K562 (cell line): ENCODE data around the gene SUGP1. TPM values are rescaled to one million over a fixed set of nuclear protein-coding genes. Genes with fewer than 3 reads are reported as not detected.

Experiments
- ATAC-seq: fragments of 200-7000 bp; cut with Tn5 transposase; 3 replicates; pipeline ENCODE4 v1.9.1; 2020; ENCODE audit warnings: moderate library complexity
- BruUV-seq: library from RNA; stranded (reverse); fragments of 400-500 nt; replicated peaks from 2 replicates; lab custom pipeline; 2021; lab: Mats Ljungman, UMichigan
- CTCF ChIA-PET: fragments of 300-600 bp; formaldehyde crosslinking; extraction: SDS; loops from one replicate; lab custom pipeline; 2021; ENCODE audit warnings: low intra/inter-chr PET ratio; lab: Yijun Ruan, JAX
- POLR2A ChIA-PET: fragments of 300-600, 350-650 bp; sonication (Branson Sonifier 250); formaldehyde crosslinking; extraction: SDS; loops from one replicate; lab custom pipeline; 2021; ENCODE audit warnings: antibody characterized with exemption, inconsistent platforms; lab: Yijun Ruan, JAX
- DNase-seq, 4 experiments: peaks; one replicate each; pipeline versions ENCODE4 v3.0.0 to v3.0.0-alpha.2; 2011 to 2018; ENCODE audit warnings: low spot score in 3 of 4, mixed read lengths in 3 of 4; ENCODE audit errors: extremely low read depth in 1 of 4
- FAIRE-seq: peaks from 2 replicates; lab custom pipeline; 2011; peaks lifted over from hg19 to GRCh38; lab: Jason Lieb, UNC
- H2AFZ ChIP-seq: 2 replicates; pipeline ENCODE4 v1.6.0; 2011; ENCODE audit warnings: low read depth, low read length, control low read depth, inconsistent platforms
- H3K27ac ChIP-seq: fragments of 200-600 bp; 3 replicates; pipeline ENCODE4 v1.8.0; 2011; ENCODE audit warnings: low read depth, mild to moderate bottlenecking, control low read depth, inconsistent platforms, low read length, moderate library complexity, mixed read lengths; ENCODE audit errors: extremely low read depth
- H3K27me3 ChIP-seq, 2 experiments: fragments of 300-600 bp in 1 of 2; 2 replicates in 1 of 2; 3 replicates in 1 of 2; pipeline versions ENCODE4 v1.6.0 to v1.8.0; 2011; ENCODE audit warnings: inconsistent platforms in 2 of 2, low read length in 2 of 2, mild to moderate bottlenecking in 1 of 2, mixed read lengths in 1 of 2, moderate library complexity in 1 of 2; ENCODE audit not compliant: control insufficient read depth in 2 of 2, insufficient read depth in 2 of 2
- H3K36me3 ChIP-seq: fragments of 300-600 bp; 3 replicates; pipeline ENCODE4 v1.8.0; 2011; ENCODE audit warnings: mild to moderate bottlenecking, low read length, inconsistent platforms; ENCODE audit not compliant: control insufficient read depth, insufficient read depth
- H3K4me1 ChIP-seq, 2 experiments: fragments of 200-600 bp in 1 of 2; replicated peaks in 1 of 2; 2 replicates in 1 of 2; 3 replicates in 1 of 2; pipeline versions ENCODE4 v1.5.1 to v1.8.0; 2011; ENCODE audit warnings: inconsistent platforms in 2 of 2, low read length in 2 of 2, mild to moderate bottlenecking in 1 of 2, mixed read lengths in 1 of 2, moderate library complexity in 1 of 2; ENCODE audit not compliant: control insufficient read depth in 2 of 2, insufficient read depth in 2 of 2
- H3K4me2 ChIP-seq: 2 replicates; pipeline ENCODE4 v1.6.1; 2011; ENCODE audit warnings: low read length, control low read depth, inconsistent platforms, mixed read lengths; ENCODE audit not compliant: insufficient read depth
- H3K4me3 ChIP-seq: fragments of 200-600 bp; sonication (generic), shearing (Covaris generic); 2 replicates; pipeline ENCODE4 v1.5.1; 2016; ENCODE audit warnings: control low read depth, inconsistent platforms
- H3K79me2 ChIP-seq: fragments of 200-600 bp; 3 replicates; pipeline ENCODE4 v1.8.0; 2011; ENCODE audit warnings: low read length, inconsistent platforms; ENCODE audit not compliant: control insufficient read depth, insufficient read depth
- H3K9ac ChIP-seq, 2 experiments: 2 replicates each; pipeline versions ENCODE4 v1.6.0 to v1.6.1; 2011; ENCODE audit warnings: low read depth in 2 of 2, low read length in 2 of 2, control low read depth in 1 of 2, inconsistent platforms in 1 of 2, mild to moderate bottlenecking in 1 of 2, mixed read lengths in 1 of 2; ENCODE audit not compliant: insufficient read depth in 1 of 2
- H3K9me1 ChIP-seq: one replicate; pipeline ENCODE4 v1.6.0; 2011; ENCODE audit warnings: inconsistent platforms, mild to moderate bottlenecking, low read length, moderate library complexity; ENCODE audit not compliant: control insufficient read depth, insufficient read depth
- H3K9me3 ChIP-seq: replicated peaks from 2 replicates; pipeline ENCODE4 v1.5.1; 2011; ENCODE audit warnings: low read depth, low read length, inconsistent platforms; ENCODE audit not compliant: control insufficient read depth, insufficient read depth
- H4K20me1 ChIP-seq: replicated peaks from 2 replicates; pipeline ENCODE4 v1.6.1; 2011; ENCODE audit warnings: low read length, inconsistent platforms, mixed read lengths; ENCODE audit not compliant: control insufficient read depth, insufficient read depth
- ESRRA ChIP-seq: fragments of 450-650 bp; IDR thresholded peaks from 2 replicates; pipeline ENCODE4 v1.6.1; 2014; ENCODE audit warnings: low read depth, mild to moderate bottlenecking, moderate library complexity, borderline replicate concordance
- NCOA4 ChIP-seq: fragments of 450-650 bp; IDR thresholded peaks from 2 replicates; pipeline ENCODE4 v1.6.1; 2018; ENCODE audit warnings: mild to moderate bottlenecking; ENCODE audit not compliant: partially characterized antibody
- RBM25 ChIP-seq: fragments of 200-400 bp; formaldehyde crosslinking; IDR thresholded peaks from 2 replicates; pipeline ENCODE4 v1.6.1; 2018; ENCODE audit warnings: low read length, low read depth, moderate library complexity; ENCODE audit not compliant: severe bottlenecking
- ZNF184 ChIP-seq: sonication (generic); formaldehyde crosslinking; IDR thresholded peaks from 2 replicates; pipeline ENCODE4 v1.5.0; 2020; ENCODE audit warnings: missing genetic modification reagents
- ZNF24 ChIP-seq: fragments of 450-650 bp; IDR thresholded peaks from 2 replicates; pipeline ENCODE4 v1.6.1; 2016
- ZNF79 ChIP-seq: fragments of 250-450 bp; sonication (Bioruptor Pico); IDR thresholded peaks from 2 replicates; pipeline ENCODE4 v1.4.0; 2020; ENCODE audit warnings: low read depth, mild to moderate bottlenecking, moderate library complexity
- WGBS: fragments of 100-300 bp; shearing (Covaris generic); methylation state at CpG from one replicate; pipeline ENCODE4 v1.1.6; 2016; ENCODE audit warnings: low coverage, mixed read lengths; ENCODE audit not compliant: insufficient coverage; ENCODE audit errors: missing lambda C conversion rate; 5-methylcytosine and 5-hydroxymethylcytosine counted together
- in situ Hi-C: fragments of 300-500 bp; cut with MboI; formaldehyde crosslinking; loops from 4 replicates; pipeline ENCODE4 v1.15.0; 2018; ENCODE audit warnings: inconsistent platforms, mixed read lengths
- intact Hi-C: fragments of 100-400 bp; cut with micrococcal nuclease; formaldehyde crosslinking; loops from 2 replicates; pipeline ENCODE4 v1.14.2; 2022
- polyA plus RNA-seq, 8 experiments: library from polyadenylated mRNA; depleted of rRNA in 4 of 8; stranded (reverse) in 5 of 8; unstranded in 3 of 8; fragments of >200 nt; fragmentation: Nextera tagmentation in 2 of 8; fragmentation: Illumina TruSeq in 1 of 8; extraction: Ambion mirVana in 2 of 8; extraction: Trizol in 1 of 8; gene quantifications; 2 replicates each; pipeline versions ENCODE4 v1.2.1 to v1.2.3, GENCODE V29; 2011 to 2014; ENCODE audit warnings: inconsistent platforms in 1 of 8, missing spikeins in 1 of 8
- total RNA-seq, 7 experiments: library from RNA; depleted of rRNA in 6 of 7; stranded (reverse); fragments of >200 nt in 6 of 7; fragmentation: Illumina TruSeq in 2 of 7; extraction: Trizol in 2 of 7; gene quantifications; 2 replicates each; pipeline versions ENCODE4 v1.2.1 to v1.2.3, GENCODE V29; 2011 to 2021; ENCODE audit warnings: low replicate concordance in 1 of 7
- TF ChIP-seq, protein P1 (sequence below), 2 experiments: fragments of 150-350 bp in 1 of 2; IDR thresholded peaks; 2 replicates each; pipeline ENCODE4 v1.6.1; 2012 to 2016; ENCODE audit warnings: low read depth in 2 of 2, low read length in 2 of 2, mild to moderate bottlenecking in 1 of 2, moderate library complexity in 1 of 2

Gene SUGP1
- total and polyA plus RNA-seq, 9 of the 15 experiments (the other 6 are each of a cell fraction or from before 2014, with no cell fraction given), result 1.0 to 53.3 (median 32.4) TPM

DNA sequence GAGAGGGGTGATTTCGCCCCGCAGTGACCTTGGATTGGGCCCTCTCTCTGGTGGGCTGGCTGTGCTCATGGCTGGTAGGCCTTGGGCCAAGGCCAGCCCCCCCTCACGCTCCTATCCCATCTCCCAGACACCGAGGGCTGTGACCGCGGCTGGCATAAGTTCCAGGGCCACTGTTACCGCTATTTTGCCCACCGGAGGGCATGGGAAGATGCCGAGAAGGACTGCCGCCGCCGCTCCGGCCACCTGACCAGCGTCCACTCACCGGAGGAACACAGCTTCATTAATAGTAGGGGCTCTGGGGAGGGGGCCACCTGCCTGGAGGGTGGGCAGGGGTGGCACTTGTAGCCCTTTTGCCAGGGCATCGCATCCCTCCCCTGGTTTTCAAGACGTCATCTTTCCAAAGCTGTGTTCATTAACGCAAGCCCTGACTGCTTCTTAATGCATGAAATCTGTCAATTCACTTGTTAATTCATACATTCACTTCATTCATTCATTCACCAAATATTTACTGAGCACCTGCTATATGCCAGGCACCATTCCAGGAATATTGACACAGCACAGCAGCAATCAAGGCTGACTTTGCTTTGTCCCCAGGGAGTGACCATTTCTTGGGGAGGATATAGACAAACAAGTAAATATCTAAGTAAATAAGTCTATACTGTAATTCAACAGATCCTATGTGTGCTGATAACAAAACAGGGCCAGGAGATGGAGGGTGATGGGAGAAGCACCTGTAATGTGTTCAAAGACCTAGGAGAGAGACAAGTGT lies 82.0 kb downstream of the SUGP1 start:
- FAIRE-seq, result no peak
- ChIA-PET POLR2A (no interaction called here), CTCF (no interaction called here)
- no peak for DNase-seq
- peaks cover 0 to 4% of the 10 kb centered on the region in 2 experiments; a peak in 2 of 5 replicates for H3K4me1 ChIP-seq
- H3K4me2 ChIP-seq, result no peak overlapping the region
- intact Hi-C loops (no loop called here), in situ Hi-C loops (no loop called here)
- no peaks in the 10 kb centered on the region for H3K79me2 ChIP-seq
- H3K4me3 ChIP-seq, result no peak overlapping the region
- BruUV-seq, result no TSS peak
- WGBS, result 41% methylated on average over 15 of the region's 18 CpGs
- ATAC-seq, result no peak
- H3K9me1 ChIP-seq, result no peaks in the 10 kb centered on the region
- peaks cover 10% of the 10 kb centered on the region for H3K9me3 ChIP-seq
- no peak overlapping the region for H2AFZ ChIP-seq
- H3K36me3 ChIP-seq, result no peaks in the 10 kb centered on the region
- H4K20me1 ChIP-seq, result no peaks in the 10 kb centered on the region
- no peak overlapping the region for H3K27ac ChIP-seq
- TF ChIP-seq ZNF79 (CRISPR knock-in tag), result peak; percentile 93
- TF ChIP-seq, protein P1, sequence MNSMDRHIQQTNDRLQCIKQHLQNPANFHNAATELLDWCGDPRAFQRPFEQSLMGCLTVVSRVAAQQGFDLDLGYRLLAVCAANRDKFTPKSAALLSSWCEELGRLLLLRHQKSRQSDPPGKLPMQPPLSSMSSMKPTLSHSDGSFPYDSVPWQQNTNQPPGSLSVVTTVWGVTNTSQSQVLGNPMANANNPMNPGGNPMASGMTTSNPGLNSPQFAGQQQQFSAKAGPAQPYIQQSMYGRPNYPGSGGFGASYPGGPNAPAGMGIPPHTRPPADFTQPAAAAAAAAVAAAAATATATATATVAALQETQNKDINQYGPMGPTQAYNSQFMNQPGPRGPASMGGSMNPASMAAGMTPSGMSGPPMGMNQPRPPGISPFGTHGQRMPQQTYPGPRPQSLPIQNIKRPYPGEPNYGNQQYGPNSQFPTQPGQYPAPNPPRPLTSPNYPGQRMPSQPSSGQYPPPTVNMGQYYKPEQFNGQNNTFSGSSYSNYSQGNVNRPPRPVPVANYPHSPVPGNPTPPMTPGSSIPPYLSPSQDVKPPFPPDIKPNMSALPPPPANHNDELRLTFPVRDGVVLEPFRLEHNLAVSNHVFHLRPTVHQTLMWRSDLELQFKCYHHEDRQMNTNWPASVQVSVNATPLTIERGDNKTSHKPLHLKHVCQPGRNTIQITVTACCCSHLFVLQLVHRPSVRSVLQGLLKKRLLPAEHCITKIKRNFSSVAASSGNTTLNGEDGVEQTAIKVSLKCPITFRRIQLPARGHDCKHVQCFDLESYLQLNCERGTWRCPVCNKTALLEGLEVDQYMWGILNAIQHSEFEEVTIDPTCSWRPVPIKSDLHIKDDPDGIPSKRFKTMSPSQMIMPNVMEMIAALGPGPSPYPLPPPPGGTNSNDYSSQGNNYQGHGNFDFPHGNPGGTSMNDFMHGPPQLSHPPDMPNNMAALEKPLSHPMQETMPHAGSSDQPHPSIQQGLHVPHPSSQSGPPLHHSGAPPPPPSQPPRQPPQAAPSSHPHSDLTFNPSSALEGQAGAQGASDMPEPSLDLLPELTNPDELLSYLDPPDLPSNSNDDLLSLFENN (IDR thresholded peaks at IDR 0.05; ENCODE audit: low read depth in 2 of 2, low read length in 2 of 2), result no peak
- no peak for TF ChIP-seq ESRRA
- peak; percentile 91 for TF ChIP-seq ZNF24
- no peak for TF ChIP-seq ZNF184 (CRISPR knock-in tag)
- peak; percentile 38 for TF ChIP-seq RBM25
- TF ChIP-seq NCOA4, result no peak
- peaks cover 2 to 7% of the 10 kb centered on the region in 2 experiments; a peak in 3 of 5 replicates for H3K27me3 ChIP-seq
- H3K9ac ChIP-seq, result no peak overlapping the region
